T-helper 1 cell (primary cell): Measurements from ENCODE around the gene PPIH.
"Not testable (repeated sequence)": the region's sequence is repeated elsewhere in the genome, so short reads cannot be mapped to it uniquely, and the experiment has no call there.

Experiments
- DNase-seq, 5 donors: peaks; one replicate each; pipeline ENCODE4 v3.0.0-alpha.2; 2012 to 2020

Gene PPIH

DNA sequence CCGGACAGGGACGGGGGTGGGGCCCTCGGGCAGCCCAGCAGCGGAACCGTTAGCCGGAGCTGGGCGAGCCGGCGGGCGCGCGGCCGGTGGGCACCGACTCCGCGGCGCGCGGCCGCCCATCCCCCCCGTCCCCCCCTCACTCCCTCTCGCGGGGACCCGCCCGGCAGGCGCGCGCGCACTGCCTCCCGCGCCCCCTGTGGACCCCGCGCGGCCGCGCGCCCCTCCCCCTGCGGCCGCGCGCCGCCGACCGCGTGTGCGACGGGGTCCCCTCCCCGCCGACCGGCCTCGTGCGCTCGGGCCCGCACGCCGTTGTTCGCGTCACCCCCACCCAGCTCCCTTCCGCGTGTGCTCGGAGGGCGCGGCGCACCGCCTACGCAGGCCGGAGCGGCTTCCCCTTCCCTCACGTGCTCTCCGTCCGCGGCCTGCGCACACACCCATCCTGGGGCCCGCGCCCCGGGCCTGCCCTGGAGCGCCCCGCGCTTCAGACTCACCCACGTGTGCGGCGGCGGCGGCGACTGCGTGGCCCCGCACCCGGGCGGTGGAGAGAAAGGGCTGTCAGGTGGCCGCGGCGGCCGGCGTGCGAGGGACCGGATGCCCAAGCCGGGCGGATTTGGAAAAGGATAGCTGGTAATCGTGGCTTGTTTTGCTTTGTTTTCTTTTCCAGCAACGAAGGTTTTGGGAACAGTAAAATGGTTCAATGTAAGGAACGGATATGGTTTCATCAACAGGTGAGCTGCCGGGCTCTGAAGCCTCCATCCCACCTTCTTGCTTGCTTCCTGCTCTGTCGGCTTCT, 24.7 kb downstream of the PPIH start:
- peak; percentile 45 to 73 (median 55) for DNase-seq

- peak in 2 of 5 donors; percentile 4 to 20 for DNase-seq
These were observed 25.9 kb downstream of the PPIH start for GRCh38 chr1:42684139-42684538.

DNA sequence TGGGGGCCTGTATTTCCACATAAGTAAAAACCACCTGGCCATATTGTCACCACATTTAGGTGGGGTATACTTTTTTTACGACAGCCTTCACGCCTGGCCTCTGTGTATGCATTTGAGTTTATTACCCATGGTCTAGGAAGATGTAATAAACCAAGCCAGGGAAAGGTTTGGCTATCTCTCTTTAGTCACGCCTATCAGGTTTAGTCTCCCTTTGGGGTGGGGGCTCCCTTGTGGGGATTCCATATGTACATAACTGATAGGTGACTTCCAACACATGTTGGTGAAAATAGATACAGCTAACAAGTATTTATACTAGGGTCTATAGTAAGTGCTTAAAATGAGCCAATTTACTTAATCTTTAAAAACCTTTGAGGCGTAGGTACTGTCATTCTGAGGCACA, 28.2 kb downstream of the PPIH start:
- DNase-seq, result no peak

- no peak for DNase-seq
These were observed 31.7 kb downstream of the PPIH start for GRCh38 chr1:42689912-42690311.

DNA sequence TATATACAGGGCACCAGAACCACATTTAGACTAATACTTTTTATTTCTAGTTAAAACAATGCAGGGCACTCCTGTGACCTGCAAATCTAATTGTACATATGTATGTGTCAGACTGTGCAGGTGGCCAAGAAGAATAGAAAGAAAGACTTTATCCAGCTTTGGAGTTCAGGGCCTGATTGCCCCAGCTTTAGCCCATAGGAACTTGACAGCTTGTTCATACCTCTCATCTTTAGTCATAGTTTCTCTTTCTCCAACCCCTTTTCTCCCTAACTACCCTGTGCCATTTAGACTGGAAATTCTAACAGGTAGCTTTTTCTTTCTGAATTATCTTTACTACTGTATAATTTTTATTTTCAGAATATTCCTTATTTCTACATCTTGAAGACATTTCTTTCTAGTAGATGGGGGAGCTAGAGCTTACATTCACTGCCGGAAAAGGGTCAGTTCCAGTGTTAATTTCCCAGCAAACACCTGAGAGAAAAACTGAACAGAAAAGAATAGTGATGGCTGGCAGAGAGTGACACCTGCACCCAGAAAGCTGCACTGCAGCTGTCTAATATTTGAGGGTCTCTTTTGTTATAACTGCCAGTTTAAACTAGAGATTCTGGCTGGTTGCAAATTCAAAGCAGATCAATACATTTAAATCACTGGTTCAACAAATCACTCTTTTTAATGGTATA, 32.4 kb downstream of the PPIH start:
- no peak for DNase-seq

DNA sequence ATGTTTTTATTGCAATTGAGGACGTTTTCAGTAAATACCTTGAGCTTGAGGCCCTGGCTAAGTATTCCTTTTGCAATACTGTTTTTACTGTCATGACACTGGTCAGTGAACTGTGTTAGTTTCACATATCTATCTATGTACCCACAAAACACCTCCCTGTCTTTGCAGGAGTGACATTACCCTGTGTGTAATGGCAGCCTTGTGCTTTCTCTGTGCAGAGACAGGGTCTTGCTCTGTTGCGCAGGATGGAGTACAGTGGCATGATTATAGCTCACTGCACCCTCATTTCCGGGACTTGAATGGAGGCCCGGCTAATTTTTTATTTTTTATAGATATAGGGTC, 32.9 kb downstream of the PPIH start:
- DNase-seq, result no peak

- DNase-seq, result no peak
These were observed 34.2 kb downstream of the PPIH start for GRCh38 chr1:42692461-42692860.

DNA sequence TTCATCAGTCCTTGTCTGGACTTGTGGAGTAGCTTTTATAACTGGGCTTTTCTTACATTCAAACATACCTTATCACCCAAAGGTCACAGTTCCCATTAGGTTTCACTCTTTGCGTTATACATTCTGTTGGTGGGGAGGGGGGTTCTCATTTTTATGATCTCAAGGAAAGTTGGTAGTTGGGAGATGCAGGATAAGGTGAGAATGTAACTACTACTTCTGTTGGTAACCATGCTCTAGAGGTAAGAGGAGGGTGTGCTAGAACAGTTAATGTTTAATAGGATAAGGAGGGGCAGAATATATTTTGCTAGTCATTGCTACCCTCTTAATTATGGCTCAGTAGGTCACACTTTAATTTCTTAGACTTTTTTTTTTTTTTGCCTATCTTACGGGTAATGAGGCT, 34.7 kb downstream of the PPIH start:
- DNase-seq, result no peak

DNA sequence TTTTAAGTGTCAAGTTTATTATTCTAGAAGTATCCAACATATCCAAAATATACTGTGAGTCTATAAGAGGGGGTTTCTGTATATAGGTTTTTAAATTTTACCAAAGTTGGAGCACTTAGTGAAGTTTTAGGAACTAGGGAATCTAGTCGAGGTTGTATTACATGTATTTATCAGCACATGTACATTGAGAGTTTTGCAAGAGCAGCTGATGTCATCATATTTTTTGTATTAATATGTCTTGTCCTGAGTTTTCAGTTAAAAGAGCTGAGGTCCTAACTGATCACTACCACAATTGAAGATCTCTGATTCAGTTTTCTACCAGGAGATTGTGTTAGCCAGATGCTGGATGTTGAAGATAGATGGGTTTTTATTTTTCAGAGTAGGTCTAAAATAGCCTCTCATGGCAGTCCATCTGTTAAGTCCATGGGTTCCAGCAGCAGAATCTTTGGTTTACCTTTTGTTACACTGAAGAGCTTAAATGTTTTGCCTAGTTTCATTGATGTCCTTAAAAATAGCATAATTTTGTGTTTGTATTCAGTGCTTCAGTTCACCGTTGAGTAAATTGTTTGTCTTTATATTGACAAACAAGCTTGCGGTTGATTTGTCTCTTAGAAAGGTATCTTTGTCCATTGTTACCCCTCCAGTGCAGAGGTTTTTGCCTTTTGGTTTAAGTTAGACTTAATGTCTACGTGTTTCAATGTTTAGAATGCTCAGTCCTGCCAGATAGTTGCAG, 40.0 kb downstream of the PPIH start:
- DNase-seq, result no peak

DNA sequence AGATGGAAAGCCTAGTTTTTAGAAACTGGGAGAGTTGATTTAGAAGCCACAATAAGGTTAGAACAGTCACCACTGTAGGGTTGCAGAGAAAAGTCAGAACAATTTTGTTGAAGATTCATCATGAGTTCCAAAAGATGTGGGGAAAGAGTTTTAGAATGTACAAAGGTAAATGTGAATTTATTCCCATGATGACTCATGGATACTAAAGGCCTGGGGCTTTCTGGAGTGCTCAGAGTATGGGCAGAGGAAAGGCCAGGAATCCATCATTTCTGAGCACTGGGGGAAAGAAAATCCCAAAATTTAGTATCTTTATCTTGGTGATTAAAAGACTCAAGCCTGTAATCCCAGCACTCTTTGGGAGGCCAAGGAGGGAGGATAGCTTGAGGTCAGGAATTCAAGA, 41.8 kb downstream of the PPIH start:
- DNase-seq, result no peak

GRCh38 chr1:42703888-42704464, 45.8 kb downstream of the PPIH start:
- no peak for DNase-seq

DNA sequence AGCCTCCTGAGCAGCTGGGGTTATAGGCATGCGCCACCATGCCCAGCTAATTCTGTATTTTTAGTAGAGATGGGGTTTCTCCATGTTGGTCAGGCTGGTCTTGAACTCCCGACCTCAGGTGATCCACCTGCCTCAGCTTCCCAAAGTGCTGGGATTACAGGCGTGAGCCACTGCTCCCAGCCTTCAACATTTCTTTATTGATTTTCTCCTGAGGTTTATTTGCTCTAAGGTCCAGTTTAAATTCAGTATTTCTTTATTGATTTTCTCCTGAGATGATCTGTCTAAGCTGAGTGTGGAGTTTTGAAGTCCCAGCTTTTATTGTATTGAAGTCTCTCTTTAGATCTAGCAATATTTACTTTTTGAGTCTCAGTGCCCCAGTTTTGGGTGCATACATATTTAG, 54.6 kb downstream of the PPIH start:
- not testable (repeated sequence) for DNase-seq

- DNase-seq, result no peak
These were observed 55.1 kb downstream of the PPIH start for GRCh38 chr1:42713293-42713692.

DNA sequence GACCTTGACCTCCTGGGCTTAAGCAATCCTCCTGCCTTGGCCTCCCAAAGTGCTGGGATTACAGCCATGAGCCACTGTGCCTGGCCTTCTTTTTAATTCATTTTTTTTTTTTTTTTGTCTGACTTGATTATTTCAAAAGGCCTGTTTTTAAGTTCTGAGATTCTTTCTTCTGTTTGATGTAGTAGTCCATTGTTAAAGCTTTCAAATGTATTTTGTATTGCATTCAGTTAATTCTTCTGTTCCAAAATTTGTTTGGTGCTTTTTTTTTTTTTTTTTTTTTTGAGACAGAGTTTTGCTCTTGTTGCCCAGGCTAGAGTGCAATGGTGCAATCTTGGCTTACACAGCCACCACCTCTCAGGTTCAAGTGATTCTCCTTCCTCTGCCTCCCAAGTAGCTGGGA, 56.2 kb downstream of the PPIH start:
- DNase-seq, result not testable (repeated sequence)

DNA sequence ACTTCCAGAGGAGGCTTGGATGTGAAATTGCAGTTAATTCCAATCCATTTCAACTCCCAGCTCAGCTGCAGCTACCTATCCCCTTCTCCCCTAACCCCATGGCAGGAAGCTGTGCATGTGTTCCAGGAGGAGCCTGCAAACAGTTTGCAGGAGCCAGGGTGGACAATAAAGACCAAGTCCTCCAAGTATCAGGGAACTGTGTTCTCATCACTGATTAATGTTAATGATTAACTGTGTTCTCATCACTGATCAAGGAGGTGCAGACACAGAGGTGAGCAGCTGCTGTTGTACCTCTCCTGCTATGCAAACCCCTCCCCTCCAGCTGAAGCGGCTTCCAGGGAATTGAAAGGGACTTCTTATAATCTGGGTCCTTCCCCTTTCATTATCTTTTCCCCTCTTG, 62.6 kb downstream of the PPIH start:
- no peak for DNase-seq

DNA sequence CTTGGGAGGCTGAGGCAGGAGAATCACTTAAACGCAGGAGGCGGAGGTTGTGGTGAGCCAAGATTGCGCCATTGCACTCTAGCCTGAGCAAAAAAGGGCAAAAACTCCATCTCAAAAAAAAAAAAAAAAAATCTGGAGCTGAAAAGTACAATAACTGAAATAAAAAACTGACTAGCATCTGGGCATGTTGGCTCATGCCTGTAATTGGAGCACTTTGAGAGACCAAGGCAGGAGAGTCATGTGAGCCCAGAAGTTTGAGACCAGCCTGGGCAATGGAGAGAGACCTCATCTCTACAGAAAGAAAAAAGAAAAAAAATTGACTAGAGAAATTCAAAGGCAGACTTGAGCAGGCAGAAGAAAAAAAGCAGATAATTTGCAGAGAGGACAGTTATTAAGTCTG, 63.7 kb downstream of the PPIH start:
- no peak for DNase-seq

GRCh38 chr1:42722403-42722802, 64.2 kb downstream of the PPIH start:
- DNase-seq, result not testable (repeated sequence)

DNA sequence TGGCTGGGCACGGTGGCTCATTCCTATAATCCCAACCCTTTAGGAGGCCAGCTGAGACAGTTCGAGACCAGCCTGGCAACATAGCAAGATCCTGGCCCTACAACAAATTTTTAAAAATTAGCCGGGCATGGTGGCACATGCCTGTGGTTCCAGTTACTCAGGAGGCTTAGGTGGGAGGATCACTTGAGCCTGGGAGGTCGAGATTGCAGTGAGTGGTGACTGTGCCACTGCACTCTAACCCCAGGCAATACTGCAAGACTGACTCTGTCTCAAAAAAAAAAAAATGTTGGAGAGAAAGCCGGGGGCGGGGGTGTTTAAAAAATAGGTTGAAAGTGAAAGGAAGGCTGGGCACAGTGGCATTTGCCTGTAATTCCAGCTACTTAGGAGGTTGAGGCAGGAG, 65.3 kb downstream of the PPIH start:
- DNase-seq, result no peak

GRCh38 chr1:42725820-42726219, 67.6 kb downstream of the PPIH start:
- DNase-seq, result not testable (repeated sequence)
